NCI-H510A treated with DMSO at 0.1 percent for 48 hours (cell line): Measurements from ENCODE around the gene SLC39A8.

Source experiments
- DNase-seq: peaks from one replicate; lab custom pipeline; 2025; lab: John Stamatoyannopoulos, UW

Gene SLC39A8

DNA sequence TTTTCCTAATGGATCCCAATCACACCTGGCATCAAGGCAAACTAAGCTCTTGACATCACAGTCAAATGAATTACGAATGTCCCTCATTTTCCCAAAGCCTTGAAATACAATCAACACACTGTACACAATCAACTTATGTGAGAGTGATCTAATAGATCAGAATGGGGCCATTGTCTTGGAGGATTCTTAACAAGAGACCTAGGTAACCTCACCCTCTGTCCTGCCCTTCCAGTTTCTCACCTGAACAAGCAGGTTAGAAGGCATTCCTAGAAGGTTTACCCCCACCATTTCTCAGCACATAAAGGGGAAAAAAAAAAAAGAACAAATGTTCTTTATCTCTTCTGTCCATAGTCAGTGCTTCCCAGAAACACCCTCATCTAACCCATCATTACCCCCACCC, 6.3 kb downstream of the SLC39A8 start:
- DNase-seq, result no peak

DNA sequence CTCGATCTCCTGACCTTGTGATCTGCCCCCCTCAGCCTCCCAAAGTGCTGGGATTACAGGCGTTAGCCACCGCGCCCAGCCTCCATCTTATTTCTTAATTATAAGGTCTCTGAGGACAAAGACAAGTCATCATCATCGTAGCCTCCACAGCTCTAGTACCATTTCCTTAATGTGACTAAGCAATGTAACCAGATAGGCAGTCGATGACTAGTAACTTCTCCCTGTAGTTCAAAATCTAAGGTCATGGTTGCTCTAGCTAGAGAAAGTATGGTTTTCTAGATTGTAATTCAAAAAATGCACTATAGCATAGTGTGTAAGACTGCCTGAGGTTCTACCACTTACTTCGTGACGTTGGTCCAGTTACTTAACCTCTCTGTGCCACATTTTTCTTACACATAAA, 6.9 kb downstream of the SLC39A8 start:
- DNase-seq, result no peak

DNA sequence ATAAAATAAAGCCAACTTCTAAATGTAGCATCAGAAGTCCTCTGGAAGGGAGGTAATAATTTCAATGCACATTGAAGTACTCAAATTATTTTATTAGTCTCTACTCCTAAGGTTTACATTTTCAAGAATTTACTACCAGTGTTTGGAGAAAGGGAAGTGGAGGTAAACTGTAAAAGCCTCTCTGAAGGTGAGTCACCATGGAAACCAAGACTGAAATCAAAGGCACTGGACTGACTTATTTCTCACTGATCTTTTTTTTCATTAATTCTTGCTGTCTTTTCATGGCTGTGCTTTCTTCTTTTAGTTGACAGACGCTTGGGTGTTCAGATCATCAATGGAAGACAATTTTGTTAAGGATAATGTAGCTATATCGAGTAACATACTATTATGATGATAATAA, 9.7 kb downstream of the SLC39A8 start:
- DNase-seq, result no peak

DNA sequence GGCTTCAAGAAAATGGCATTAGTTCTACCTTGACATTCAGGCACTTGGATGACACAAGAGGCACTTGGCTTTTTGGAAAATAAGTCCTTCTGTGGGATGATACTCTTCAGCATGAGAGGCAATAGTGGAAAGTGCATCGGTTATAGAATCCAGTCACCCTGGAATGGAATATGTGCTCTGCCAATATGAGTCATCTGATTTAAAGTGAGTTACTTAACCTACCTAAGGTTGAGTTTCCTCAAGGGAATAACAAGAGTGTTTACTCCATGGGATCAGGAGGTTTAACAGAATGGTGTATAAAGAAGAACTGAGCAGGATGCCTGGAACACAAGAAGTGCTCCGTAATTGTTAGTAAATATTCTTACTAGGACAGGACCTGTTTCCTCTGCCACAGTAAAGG, 10.7 kb downstream of the SLC39A8 start:
- no peak for DNase-seq

DNA sequence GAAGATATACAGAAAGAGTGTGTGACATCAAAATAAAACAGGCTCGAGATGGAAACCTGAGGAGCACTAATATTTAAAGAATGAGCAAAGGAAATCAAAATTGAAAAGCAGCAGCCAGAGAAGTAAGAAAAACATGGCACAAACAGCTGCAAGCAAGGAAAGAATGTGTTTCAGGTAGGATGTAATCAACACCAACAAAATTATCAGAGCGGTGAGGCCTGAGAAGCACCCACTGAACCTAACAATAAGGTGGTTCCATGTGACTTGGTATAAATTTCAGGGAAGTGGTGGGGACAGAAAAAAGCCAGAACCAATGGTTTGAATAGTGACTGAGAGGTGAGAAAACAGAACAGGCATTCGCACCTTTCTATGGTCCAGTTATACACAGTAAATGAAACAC, 11.5 kb downstream of the SLC39A8 start:
- DNase-seq, result no peak

DNA sequence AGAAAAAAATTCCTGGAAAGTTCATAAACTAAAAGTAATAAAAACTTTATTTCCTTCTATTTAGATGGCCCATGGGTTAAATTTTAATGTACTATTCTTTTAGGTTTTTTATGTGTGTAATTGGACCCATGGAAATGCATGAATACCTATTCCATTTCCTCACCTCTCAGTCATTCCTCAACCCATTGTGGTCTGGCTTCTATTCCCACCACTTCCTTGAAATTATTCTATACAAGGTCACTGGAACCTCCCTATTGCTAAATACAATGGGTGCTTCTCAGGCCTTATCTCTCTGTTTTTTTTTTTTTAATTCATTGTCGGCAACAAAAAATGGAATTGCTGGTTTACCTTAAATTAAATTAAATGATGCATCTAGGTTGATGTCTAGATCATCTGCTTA, 17.2 kb downstream of the SLC39A8 start:
- DNase-seq, result no peak

DNA sequence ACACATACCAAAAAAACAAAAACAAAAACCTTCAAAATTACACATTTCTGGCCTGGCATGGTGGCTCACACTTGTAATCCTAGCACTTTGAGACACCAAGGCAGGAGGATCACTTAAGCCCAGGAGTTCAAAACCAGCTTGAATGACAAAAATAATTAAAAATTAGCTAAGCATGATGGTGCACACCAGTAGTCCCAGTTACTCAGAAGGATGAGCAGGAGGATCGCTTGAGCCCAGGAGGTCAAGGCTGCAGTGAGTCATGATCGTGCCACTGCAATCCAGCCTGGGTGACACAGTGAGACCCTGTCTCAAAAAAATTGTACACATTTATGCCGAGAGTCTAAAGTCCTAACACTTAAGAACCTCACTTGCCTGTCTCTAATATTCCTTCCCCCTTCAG, 18.3 kb downstream of the SLC39A8 start:
- DNase-seq, result no peak

DNA sequence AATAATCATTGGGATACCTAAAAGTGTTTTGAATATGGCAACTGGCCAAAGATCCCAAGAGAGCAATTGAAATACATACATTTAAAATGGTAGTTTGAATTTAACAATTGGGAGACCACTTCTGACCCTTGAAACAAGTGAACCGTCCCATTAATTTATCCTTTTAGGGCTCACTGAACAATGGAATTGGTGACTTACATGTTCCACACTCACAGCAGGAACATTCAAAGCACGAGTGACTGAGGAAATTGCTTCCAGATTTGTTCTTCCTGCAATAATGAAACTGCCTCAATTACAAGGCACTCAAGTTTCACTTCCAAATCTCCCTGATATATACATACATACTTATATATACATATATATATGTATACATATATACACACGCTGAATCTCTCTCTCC, 20.6 kb downstream of the SLC39A8 start:
- DNase-seq, result no peak

DNA sequence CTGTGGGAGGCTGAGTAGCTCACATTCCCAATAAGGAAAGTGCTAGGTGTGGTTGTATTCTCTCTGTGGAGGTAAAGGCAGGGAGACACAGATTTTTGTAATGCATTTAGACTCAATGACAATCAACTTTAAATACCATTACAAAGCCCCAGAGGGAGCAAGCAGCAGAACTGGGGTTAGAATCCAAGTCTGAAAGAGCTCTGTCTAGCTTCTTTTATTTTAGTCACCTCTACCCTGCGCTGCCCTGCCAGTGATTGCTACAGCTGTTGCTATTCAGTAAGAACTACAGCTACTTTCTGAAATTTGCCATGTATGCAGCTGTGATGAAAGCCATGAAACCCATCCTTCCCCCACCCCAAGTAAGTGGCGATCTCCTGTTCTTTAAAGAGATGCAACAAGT, 22.5 kb downstream of the SLC39A8 start:
- DNase-seq, result no peak

DNA sequence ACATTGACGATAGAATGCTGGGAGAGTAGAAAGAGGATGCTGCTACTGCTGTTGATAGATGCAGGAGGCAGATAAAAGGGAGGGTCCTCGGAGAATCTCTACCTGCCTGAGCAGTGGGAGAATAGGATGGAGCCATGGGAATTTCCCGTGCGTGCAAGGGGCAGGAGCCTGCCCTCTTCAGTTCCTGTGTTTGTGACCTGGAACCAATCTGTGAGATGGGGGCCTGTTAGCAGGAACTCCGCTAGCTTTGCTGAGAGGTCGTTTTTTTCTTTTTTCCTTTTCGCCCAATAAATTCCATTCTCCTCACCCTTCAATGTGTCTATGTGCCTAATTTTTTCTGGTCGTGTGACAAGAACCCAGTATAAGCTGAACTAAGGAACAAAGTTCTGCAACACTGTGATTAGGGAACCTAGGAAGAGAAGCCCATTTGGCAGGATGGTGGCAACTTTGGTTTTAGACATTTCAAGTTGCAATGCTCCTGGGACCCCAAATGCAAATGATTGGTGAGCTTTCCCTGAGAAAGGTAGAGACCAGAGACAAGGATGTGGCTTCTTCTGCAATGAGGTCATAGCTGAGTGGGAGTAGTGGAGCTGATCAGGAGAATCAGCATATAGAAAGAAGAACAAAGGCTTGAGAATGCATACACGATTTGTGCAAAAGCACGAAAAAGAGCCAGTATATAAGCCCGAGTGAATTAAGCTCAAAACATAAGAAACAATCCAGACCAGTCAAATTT, 23.9 kb downstream of the SLC39A8 start:
- no peak for DNase-seq

DNA sequence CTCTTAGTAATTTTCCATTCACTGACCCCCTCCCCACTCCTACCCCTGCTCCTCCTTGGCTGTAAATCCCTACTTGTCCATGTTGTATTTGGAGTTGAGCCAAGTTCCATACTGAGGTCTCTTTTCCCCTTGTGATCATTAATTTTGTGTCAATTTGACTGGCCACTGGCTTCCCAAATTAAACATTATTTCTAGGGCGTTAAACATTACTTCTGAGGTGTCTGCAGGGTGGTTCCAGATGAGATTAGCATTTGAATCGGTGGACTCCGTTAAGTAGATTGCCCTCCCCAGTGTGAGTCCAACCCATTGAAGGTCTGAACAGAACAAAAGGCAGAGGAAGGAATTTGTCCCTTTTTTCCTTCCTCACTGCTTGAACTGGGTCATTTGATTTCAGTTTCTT, 25.7 kb downstream of the SLC39A8 start:
- DNase-seq, result no peak

DNA sequence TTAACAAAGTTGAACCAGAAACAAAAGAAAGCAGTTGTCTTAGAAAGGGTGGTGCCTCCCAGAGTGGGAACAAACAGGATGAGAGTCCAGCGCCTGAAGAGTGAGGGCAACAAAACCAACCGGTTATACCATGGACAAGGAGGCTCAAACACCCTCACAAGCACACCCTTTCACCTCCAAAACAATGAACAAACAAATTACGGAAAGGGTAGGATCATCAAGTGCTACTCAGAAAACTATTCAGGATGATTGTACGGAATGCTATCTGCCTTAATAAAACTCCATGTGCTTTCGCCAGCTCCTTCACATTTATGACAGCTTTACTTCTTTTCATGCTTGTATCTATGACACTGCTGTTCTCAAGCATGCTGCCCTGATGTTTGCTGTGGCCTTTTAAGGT, 26.8 kb downstream of the SLC39A8 start:
- peak; percentile 63 for DNase-seq

DNA sequence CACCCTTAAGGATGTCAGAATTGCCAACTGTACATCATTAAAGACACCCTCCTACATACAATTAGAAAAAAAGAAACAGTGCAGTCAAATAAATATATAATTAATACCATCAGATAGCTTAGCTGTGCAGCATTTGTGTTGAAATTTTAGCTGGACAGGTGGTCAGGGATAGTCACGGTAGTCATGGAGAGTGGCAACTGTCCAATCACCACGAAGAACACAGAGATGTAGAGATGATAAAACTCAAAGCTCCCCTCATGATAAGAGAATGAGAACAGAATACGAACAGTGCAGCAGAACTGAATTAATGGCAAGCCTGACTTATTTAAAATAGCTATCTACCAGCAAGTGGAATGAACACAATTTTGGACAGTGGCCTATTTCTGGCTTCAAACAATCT, 27.2 kb downstream of the SLC39A8 start:
- no peak for DNase-seq

DNA sequence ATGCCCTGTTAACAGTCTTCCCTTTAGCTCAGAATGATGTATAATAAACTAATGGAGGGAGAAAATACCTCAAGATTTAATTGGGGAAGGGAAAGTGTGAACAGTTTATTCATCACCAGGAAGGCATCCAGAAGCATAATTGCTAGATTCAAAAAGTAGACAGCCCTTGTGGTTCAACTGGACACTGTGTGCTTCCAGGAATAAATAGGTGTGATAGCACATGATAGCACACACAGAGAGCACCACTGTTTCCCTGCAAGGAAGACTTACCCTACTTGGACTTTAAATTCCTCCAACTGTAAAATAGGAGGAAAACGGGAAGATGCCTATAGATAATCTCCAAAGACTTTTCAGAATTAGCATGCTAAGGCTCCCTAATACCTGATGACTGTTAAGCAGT, 27.8 kb downstream of the SLC39A8 start:
- no peak for DNase-seq

DNA sequence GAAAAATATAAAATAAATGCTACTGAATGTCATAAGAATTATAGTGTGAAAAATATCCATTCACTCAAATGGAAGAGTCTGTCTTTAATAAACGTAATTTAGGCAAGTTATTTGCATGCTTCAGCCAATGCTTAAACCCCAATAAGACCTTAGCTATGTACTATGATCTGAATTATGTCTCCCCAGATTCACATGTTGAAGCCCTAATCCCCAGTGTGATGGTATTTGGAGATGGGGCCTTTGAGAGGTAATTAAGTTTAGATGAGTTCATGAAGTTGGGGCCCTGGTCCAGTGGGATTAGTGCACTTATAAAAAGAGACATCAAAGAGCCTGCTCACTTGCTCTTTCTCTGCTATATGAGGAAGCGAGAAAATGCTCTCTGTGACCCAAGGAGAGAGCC, 28.7 kb downstream of the SLC39A8 start:
- no peak for DNase-seq

DNA sequence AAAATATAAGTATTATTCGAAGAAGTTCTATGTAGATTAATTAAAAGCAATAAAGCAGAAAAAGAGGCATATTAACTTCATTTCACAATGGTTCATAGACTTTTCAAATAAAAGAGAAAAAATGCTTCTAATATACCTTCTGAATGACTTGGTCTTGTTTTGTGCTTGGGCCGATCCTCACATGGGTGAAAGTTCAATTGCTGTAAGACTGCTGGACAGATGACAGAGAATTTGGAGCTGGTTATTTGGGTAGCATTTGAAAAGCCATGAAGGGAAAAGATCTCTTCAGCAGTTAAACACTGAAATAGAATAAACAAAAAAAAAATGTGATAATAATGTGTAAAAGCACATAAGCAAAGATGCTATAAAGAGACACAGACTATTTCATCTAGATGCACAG, 29.8 kb downstream of the SLC39A8 start:
- DNase-seq, result no peak

DNA sequence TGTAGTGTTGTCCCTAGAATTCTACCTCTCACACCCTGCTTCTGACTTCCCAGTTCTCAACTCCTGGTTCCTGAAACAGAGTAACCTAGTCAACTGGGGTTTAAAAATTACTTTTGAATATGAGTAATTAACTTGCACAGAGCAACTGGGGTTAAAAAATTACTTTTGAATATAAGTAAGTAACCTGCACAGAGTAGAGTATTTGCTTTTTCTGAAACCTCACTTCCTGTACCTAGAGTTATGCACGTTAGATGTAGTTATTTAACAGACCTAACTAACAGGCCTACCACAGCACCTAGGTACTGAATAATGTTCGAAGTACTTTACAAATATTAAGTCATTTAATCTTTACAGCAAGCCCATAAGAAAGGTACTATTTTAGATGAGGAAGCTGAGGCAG, 32.9 kb downstream of the SLC39A8 start:
- no peak for DNase-seq

DNA sequence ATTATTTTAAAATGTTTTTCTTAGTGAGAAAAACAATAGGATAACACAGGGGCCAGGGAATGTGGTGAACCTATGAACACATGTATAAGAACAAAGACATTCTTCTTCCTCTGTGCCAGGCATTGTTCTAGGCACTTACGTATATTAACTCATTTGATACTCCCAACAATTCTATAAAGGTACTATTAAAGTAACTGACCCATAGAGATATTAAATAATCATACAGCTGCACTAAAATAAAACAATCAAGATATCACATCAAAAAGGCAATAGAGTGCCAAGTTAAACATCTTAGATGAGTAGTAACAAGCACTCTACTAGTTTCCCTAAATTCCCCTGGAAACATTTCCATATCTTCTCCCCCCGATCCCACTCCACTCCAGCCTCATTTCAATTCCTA, 33.4 kb downstream of the SLC39A8 start:
- no peak for DNase-seq

DNA sequence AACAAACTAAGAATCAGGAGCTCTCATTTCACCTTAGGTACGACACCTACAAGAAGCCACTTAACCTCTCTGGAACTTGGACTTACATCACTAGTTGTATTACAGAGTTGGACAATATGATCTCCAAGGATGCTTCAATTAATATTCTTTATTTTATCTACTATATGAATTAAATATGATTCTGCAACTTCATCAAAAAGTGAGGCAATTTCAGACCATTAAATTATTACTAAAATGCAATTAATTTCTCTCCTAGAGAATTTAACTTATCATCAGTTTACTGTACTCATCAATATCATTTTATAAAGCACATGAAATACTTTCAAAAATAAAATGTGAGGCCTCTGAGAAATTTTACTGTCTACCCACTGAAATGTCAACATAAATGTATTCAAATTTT, 33.9 kb downstream of the SLC39A8 start:
- no peak for DNase-seq

DNA sequence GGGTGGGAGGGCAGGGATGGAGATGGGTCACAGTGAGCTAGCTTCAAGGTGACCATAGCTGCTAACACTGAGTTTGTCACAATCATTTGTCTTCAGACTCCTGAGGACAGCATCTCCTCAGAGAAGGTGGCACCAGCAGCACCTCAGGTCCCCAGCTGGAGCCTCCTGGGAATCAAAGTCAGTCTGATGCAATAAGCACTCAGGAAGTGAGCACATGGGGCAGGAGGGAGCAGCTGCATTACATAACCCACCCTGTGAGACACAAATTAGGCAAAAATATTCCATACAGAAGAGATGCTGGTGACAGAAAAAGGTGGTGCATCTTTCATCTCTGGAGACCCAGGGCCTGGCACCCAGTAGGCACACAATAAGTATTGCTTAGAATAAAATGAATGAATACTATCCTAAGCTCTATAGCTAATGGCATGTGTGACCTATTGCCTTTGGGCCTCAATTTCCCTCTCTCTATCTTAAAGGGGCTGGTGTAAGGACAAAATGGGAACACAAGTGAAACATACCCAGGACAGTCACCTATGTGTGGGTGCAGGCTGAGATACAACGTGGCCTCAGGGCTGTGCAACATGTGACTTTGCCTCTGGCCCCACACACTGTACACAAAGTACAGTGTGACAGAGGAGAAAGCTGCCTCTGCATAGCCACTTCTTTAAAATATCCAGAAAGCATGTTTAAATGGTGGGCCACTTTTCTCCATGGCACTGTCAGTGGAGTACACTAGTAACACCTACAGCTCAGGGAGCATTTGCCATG, 37.1 kb downstream of the SLC39A8 start:
- DNase-seq, result no peak

DNA sequence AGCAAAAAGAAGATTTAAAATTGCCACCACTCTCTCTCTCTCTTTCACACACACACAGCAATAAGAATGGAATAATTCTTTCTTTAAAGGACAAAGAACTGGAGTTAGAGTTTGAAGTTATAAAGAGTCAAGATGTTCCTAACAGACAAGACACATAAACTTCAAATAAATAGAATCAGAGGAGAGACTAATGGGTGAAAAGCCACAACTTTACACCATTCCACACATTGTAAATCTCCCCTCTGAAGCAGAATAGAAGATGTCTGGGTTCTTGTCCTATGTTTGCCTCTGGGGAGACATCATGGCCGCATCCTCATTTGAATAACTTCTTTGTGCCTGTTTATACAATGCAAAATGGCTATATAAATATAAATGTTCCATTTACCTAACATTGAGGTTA, 39.6 kb downstream of the SLC39A8 start:
- no peak for DNase-seq

DNA sequence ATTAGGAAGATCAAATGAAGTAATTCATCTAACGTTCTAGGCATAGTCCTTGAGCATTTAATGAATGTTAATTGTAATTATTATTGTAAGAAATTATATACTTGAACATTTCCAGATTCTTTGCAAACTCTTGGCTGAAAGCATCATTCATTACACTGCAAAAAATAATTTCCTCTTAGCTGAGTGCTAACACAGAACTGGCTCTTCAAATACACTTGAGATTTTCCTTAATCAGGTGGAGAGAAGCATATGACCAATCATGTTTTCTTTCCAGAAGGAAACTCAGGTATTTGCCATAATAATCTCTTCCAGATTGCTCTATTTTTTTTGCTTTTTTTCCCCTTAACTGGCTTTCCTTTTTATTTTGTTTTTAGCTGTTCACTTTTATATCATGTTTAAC, 42.5 kb downstream of the SLC39A8 start:
- DNase-seq, result no peak

DNA sequence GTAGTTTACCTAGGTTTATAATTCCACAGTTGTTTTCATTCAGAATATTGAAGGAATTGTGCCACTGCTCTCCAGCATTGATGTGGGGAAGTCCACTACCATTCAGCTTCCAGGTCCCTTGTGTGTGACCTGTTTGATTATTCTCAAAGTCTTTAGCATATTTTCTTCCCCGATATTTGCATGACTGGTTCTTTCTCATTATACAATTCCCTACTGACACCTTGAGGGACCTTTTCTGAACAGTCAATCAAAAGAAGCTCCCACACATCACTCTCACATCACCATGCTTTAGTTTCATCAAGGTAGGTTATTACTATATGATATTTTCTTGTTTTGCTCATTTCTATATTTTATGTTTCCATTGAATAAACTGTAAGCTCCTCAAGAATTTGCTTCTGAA, 44.1 kb downstream of the SLC39A8 start:
- no peak for DNase-seq
